HL-60 (cell line): Measurements from ENCODE around the gene FRMPD4.

Experiments used
- DNase-seq, 2 experiments: peaks; one replicate each; pipeline ENCODE4 v3.0.0-alpha.2; 2010 to 2020; ENCODE audit warnings: low read depth in 1 of 2, low spot score in 1 of 2
- H3K27ac ChIP-seq: fragments of 250-450 bp; sonication (Bioruptor Pico); replicated peaks from 2 replicates; pipeline ENCODE4 v1.5.1; 2020; ENCODE audit warnings: mild to moderate bottlenecking, moderate library complexity
- H3K27me3 ChIP-seq: fragments of 250-450 bp; sonication (Bioruptor Pico); 2 replicates; pipeline ENCODE4 v1.5.1; 2021; ENCODE audit warnings: mild to moderate bottlenecking, moderate library complexity; ENCODE audit not compliant: insufficient read depth, poor library complexity, severe bottlenecking
- H3K4me3 ChIP-seq: replicated peaks from 2 replicates; pipeline ENCODE4 v1.5.1; 2011; ENCODE audit warnings: mild to moderate bottlenecking, control low read depth, low read length; ENCODE audit not compliant: insufficient read depth
- GABPA ChIP-seq: IDR thresholded peaks from 2 replicates; pipeline ENCODE4 v1.6.1; 2012; ENCODE audit warnings: low read depth
- POLR2AphosphoS5 ChIP-seq: IDR thresholded peaks from 2 replicates; pipeline ENCODE4 v1.6.1; 2012; ENCODE audit warnings: low read depth
- REST ChIP-seq: IDR thresholded peaks from 2 replicates; pipeline ENCODE4 v1.6.1; 2012; ENCODE audit warnings: low read depth; ENCODE audit not compliant: insufficient replicate concordance
- SPI1 ChIP-seq: IDR thresholded peaks from 2 replicates; pipeline ENCODE4 v1.6.1; 2012; ENCODE audit warnings: low read depth, mild to moderate bottlenecking, borderline replicate concordance
- TF ChIP-seq, protein P1 (sequence below): IDR thresholded peaks from one replicate; pipeline ENCODE4 v1.5.1; 2011; ENCODE audit warnings: low read length, control low read depth, inconsistent platforms; ENCODE audit not compliant: insufficient read depth

Gene FRMPD4

GRCh38 chrX:12610079-12610478 lies 471.8 kb downstream of the FRMPD4 start:
- peak; percentile 77 for TF ChIP-seq SPI1
- TF ChIP-seq POLR2AphosphoS5: no peak
- no peak for TF ChIP-seq GABPA
- Histone ChIP-seq H3K27ac (no peak overlapping the region), H3K4me3 (no peak overlapping the region), H3K27me3 (no peaks in the 10 kb centered on the region)
- DNase-seq: peak; percentile 10 to 11

- TF ChIP-seq SPI1 (no peak), POLR2AphosphoS5 (no peak), GABPA (no peak), REST (no peak)
- TF ChIP-seq, protein P1, sequence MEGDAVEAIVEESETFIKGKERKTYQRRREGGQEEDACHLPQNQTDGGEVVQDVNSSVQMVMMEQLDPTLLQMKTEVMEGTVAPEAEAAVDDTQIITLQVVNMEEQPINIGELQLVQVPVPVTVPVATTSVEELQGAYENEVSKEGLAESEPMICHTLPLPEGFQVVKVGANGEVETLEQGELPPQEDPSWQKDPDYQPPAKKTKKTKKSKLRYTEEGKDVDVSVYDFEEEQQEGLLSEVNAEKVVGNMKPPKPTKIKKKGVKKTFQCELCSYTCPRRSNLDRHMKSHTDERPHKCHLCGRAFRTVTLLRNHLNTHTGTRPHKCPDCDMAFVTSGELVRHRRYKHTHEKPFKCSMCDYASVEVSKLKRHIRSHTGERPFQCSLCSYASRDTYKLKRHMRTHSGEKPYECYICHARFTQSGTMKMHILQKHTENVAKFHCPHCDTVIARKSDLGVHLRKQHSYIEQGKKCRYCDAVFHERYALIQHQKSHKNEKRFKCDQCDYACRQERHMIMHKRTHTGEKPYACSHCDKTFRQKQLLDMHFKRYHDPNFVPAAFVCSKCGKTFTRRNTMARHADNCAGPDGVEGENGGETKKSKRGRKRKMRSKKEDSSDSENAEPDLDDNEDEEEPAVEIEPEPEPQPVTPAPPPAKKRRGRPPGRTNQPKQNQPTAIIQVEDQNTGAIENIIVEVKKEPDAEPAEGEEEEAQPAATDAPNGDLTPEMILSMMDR: no peak
- H3K4me3 ChIP-seq: no peak overlapping the region
These were observed 473.2 kb downstream of the FRMPD4 start for GRCh38 chrX:12611471-12611870.

GRCh38 chrX:12614266-12614665 lies 476.0 kb downstream of the FRMPD4 start:
- Histone ChIP-seq H3K4me3 (no peak overlapping the region), H3K27me3 (no peaks in the 10 kb centered on the region), H3K27ac (no peak overlapping the region)
- DNase-seq: no peak
- TF ChIP-seq SPI1 (no peak), GABPA (no peak), REST (no peak), POLR2AphosphoS5 (no peak)
- TF ChIP-seq, protein P1: no peak

More at GRCh38 chrX:12611471-12611870, 473.2 kb downstream of the FRMPD4 start:
- Histone ChIP-seq H3K27me3 (no peaks in the 10 kb centered on the region), H3K27ac (no peak overlapping the region)
- DNase-seq: no peak

- TF ChIP-seq POLR2AphosphoS5 (no peak), GABPA (no peak)
- no peak for DNase-seq
- Histone ChIP-seq H3K27me3 (no peaks in the 10 kb centered on the region), H3K4me3 (no peak overlapping the region), H3K27ac (no peak overlapping the region)
These were observed 476.8 kb downstream of the FRMPD4 start for GRCh38 chrX:12615061-12615460.

GRCh38 chrX:12617241-12617640 lies 479.0 kb downstream of the FRMPD4 start:
- Histone ChIP-seq H3K27me3 (no peaks in the 10 kb centered on the region), H3K27ac (no peak overlapping the region), H3K4me3 (no peak overlapping the region)
- TF ChIP-seq POLR2AphosphoS5 (no peak), REST (no peak), SPI1 (no peak), GABPA (no peak)
- TF ChIP-seq, protein P1: no peak
- DNase-seq: no peak
